NCI-H1048 (cell line): ENCODE measurements around the gene KRT76.
"Not testable (repeated sequence)": the region's sequence is repeated elsewhere in the genome, so short reads cannot be mapped to it uniquely, and the experiment has no call there.

Experiments used
- DNase-seq: peaks from one replicate; lab custom pipeline; 2025; lab: John Stamatoyannopoulos, UW

KRT76 gene

GRCh38 chr12:52781399-52782082 lies 4.4 kb upstream of the KRT76 start:
- no peak for DNase-seq

GRCh38 chr12:52779914-52780313 lies 2.8 kb upstream of the KRT76 start:
- no peak for DNase-seq

- no peak for DNase-seq
Measured at GRCh38 chr12:52778833-52779232, 1.7 kb upstream of the KRT76 start.

- no peak for DNase-seq
Measured at GRCh38 chr12:52777566-52777965, 421 bp upstream of the KRT76 start.

GRCh38 chr12:52776435-52776834 lies 710 bp downstream of the KRT76 start:
- DNase-seq, result no peak

GRCh38 chr12:52774629-52775250 lies 2.4 kb downstream of the KRT76 start:
- no peak for DNase-seq

GRCh38 chr12:52772772-52773171 lies 4.4 kb downstream of the KRT76 start:
- no peak for DNase-seq

- DNase-seq, result no peak
Measured at GRCh38 chr12:52772188-52772587, 5.0 kb downstream of the KRT76 start.

- DNase-seq, result no peak
Measured at GRCh38 chr12:52771505-52771904, 5.6 kb downstream of the KRT76 start.

- DNase-seq, result no peak
Measured at GRCh38 chr12:52771088-52771487, 6.1 kb downstream of the KRT76 start.

- no peak for DNase-seq
Measured at GRCh38 chr12:52769946-52770345, 7.2 kb downstream of the KRT76 start.

GRCh38 chr12:52769354-52769753 lies 7.8 kb downstream of the KRT76 start:
- DNase-seq, result no peak

GRCh38 chr12:52768479-52769200 lies 8.5 kb downstream of the KRT76 start:
- DNase-seq, result no peak

GRCh38 chr12:52767427-52767826 lies 9.7 kb downstream of the KRT76 start:
- no peak for DNase-seq

GRCh38 chr12:52767020-52767379 lies 10.1 kb downstream of the KRT76 start:
- no peak for DNase-seq

GRCh38 chr12:52766351-52767019 lies 10.7 kb downstream of the KRT76 start:
- no peak for DNase-seq

GRCh38 chr12:52765702-52766101 lies 11.4 kb downstream of the KRT76 start:
- DNase-seq, result no peak

GRCh38 chr12:52763991-52764390 lies 13.2 kb downstream of the KRT76 start:
- no peak for DNase-seq

GRCh38 chr12:52763036-52763659 lies 14.0 kb downstream of the KRT76 start:
- DNase-seq, result no peak

- DNase-seq, result no peak
Measured at GRCh38 chr12:52761802-52762201, 15.3 kb downstream of the KRT76 start.

GRCh38 chr12:52761218-52761617 lies 15.9 kb downstream of the KRT76 start:
- not testable (repeated sequence) for DNase-seq

- DNase-seq, result no peak
Measured at GRCh38 chr12:52760623-52761022, 16.5 kb downstream of the KRT76 start.
